HG02588 (cell line): ENCODE data around the gene MGAT5B.
"Not testable (repeated sequence)": the region's sequence is repeated elsewhere in the genome, so short reads cannot be mapped to it uniquely, and the experiment has no call there.

Source experiments
- ATAC-seq: cut with Tn5 transposase; IDR thresholded peaks from one replicate; pipeline ENCODE4 v1.9.1; 2021; ENCODE audit warnings: mild to moderate bottlenecking, moderate library complexity; ENCODE audit not compliant: unreplicated experiment

The MGAT5B gene

DNA sequence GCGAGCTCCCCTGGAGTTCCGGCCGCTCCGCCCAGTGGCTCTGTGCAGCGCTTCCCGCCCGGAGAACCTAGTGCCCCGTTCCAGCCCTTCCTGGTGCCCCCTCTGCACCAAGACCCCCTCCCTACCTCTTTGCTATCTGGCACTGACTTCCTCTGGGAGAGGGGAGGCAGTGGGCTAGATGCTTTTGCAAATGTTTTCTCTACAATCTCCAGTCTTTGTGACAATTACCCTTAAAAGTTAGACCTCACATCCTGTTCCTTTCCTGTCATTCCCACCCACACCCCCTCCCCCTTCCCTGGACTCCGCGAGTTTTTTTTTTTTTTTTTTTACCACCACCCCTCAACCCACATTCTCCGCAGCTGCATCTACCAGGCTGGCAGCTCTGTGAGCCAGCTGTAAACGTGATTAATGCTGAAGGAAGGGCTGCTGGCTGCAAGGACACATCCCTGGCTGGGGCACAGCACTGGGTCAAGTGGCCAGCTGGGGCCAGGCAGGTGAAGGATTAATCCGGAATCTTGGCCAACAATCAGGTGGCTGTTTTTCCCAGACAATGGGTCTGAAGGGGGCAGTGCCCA is 101.5 kb downstream of the MGAT5B start:
- no peak for ATAC-seq

DNA sequence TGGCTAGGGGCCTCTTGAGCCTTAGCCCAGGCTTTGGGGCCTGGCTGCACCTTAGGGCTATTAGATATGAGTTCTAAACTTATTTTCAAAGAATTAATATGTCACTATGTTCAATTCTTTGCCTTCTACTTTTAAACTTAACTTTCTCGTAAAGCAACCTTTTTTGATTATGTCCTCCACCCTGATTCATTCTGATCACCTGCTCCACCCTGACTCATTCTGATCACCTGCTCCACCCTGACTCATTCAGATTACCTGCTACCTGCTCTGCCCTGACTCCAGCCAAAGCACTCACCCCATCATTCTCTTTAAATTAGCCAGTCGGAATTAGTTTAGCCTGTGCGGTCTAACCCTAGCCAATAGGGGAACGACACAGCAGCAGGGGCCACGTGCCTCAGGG is 102.0 kb downstream of the MGAT5B start:
- ATAC-seq: not testable (repeated sequence)

DNA sequence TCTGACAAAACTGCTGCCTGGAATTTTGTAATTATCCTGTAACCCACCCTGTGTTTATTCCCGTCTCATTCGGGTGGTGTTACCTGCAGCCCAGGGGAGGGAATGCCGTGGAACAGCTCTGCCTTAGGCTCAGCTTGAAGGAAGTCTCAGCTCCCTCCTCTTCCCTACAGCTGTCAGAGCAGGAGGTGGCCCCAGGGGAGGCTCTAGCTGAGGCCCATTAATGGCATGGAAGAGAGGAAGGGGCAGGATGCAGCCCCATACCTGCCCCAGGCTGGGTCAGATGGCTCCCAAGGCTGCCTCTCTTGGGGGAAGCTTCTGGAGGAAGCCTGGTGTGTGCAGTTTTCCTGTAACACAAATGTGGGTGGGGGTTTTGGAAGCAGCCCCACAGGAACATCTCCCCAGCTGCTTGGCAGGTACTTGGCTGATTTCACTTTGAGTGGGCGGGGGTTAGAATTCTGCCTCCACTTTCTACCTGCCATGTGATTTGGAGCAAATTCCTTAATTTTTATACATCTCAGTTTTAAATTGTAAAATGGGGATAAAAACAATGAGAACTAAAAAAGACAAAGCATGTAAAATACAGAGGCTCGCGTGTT is 103.9 kb downstream of the MGAT5B start:
- ATAC-seq: no peak

DNA sequence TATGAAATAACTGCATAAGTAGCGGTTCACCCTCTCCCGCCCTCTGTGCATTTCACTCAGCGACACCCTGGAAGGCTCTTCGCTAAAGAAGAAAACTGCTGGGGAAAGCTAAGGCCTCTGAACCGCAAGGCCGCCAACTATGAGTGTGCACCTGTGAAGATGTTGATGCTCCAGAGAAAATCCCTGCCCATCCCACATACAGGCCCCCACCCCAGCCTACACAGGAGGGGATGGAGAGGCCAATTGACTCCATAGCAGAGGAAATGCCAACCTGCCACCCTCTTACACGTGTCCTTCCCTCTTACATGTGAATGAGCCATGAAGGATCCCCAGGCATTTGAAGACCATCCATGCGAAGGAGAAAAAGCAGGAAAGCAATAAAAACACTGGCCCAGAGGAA is 104.8 kb downstream of the MGAT5B start:
- ATAC-seq: no peak

DNA sequence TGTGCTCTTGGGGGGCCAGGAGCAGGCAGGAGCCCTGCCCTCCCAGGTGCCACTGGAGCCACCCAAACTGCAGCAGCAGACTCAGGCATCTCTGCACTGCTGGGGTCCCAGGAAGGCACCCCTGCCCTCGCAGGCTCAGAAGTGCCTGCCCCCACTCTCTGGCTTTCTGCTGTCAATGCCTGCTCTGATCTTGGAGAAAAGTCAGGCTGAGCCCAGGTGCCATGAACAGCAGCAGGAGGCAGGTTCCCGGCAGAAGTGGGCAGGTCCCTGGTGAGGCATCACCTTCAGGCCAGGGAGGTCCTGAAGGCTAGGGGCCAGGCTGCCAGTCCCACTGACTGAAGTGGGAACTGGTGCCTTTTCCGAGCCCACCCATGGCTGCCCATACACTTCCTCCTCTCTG is 106.5 kb downstream of the MGAT5B start:
- ATAC-seq: no peak

DNA sequence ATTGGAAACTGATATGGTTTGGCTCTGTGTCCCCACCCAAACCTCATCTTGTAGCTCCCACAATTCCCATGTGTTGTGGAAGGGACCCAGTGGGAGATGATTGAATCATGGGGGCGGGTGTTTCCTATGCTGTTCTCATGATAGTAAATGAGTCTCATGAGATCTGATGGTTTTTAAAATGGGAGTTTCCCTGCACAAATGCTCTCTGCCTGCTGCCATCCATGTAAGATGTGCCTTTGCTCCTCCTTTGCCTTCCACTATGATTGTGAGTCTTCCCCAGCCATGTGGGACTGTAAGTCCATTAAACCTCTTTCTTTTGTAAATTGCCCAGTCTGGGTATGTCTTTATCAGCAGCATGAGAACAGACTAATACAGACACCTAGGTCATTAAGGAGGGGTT is 109.8 kb downstream of the MGAT5B start:
- ATAC-seq: not testable (repeated sequence)

DNA sequence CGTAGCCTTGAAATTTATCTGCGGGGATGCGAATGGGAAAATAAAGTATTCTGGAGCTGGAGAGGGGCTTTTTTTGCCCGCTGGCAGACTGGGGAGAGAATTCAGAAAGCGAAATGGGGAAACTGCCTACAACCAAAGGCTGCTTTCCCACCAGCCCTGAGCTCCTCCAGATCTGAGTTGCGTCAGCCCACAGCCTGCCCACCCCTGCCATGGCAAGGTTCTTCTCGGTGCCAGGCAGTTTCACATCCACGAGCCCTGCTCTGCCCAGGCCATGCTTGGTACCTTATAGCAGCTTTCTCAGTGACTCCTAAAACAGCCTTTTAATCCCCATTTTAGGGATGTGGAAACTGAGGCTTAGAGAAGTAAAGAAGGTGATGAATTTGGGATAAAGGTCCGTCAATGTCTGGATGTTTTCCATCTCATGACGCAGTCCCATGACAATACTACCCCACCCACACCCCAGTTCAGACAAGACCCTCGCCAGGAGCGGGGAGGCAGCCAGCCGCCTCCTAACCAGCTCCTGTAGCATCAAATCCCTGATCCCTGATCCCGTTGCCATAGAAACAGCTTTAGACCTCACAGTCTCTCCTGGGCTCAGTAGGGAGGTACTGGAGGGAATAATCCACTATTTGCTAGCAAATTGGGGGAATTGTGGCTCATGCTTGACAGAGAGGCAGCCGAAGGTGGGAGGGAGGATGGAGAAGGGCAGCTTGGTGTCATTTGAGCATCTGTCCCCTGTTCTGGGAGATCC is 113.5 kb downstream of the MGAT5B start:
- ATAC-seq: no peak

DNA sequence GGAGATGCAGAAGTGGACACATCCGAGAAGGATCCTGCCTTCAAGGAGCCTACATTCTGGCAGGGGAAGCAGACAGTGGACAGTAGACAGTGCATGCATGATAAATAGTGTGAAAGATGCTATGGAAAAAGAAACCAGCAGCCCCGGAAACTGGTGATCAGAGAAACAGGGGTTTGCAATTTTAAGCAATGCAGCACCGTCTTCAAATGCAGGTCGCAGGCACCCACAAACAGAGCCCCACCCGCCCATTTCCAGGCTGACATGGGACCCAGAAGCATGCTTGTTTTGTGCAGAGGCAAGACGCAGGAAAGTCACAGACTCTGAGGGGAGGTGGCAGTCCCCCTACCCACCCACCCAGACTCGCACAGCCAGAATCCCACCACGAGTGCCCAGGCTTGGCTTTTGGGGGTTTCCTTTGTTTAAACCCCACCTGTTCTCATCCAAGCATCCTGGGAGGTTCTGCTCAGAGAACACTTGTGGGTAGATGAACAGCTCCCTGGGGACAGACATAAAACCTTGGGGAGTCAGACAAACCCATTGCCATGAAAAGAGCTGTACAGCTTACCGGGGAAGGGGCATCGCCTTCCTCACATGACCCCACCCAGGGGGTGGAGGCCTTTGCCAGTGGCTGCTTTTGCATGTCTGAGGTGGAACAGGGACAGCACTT is 114.3 kb downstream of the MGAT5B start:
- no peak for ATAC-seq

DNA sequence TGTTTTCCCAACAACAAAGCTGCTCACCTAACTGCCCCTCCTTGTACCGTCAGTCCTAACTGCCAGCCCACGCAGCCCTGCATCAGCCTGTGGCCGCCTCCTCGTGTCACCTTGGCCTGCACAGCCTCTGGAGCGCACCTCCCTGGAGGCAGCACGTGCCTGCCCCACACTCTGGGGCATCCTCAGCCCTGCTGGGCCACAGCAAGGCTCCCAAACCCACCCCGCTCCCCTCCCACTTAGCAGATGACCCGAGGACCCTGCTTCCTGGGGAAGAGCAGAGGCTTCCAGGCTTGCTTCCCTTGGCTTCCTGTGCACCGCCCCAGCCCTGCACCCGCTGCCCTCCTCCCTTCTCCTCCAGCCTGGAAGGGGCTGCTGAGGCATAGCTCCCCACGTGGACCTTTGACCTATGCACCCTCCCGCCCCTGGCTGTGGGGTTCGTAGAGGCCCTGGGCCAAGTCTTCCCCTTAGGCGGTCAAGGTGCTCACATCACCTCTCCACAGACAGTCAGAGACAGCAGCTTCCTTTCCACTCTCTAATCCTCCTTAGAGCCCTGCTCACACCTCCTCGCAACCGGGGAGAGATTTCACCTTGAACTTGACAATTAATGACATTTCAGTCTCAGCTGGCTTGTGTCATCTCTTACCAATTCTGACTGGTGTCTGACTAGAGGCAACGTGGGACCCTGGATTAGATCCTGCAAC is 115.0 kb downstream of the MGAT5B start:
- ATAC-seq: no peak

DNA sequence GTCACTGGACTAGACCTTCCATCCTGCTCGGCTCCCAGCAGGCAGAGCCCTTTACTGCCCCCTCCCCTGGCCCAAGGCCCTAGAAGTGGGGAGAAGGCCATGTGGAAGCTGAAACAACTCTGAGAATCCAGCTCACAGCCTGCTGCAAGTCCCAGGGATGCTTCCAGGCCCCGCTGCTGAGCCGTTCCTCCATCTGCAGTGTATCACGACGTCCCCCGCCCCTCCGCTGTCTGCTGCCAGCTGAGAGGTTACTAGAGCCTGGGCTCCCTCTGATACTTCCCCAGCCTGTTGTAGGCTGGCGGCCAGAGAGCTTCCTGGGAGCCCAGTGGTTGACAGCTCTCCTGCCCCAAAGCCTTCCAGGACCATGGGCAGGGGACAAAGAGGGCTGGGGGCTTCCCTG is 118.2 kb downstream of the MGAT5B start:
- no peak for ATAC-seq

DNA sequence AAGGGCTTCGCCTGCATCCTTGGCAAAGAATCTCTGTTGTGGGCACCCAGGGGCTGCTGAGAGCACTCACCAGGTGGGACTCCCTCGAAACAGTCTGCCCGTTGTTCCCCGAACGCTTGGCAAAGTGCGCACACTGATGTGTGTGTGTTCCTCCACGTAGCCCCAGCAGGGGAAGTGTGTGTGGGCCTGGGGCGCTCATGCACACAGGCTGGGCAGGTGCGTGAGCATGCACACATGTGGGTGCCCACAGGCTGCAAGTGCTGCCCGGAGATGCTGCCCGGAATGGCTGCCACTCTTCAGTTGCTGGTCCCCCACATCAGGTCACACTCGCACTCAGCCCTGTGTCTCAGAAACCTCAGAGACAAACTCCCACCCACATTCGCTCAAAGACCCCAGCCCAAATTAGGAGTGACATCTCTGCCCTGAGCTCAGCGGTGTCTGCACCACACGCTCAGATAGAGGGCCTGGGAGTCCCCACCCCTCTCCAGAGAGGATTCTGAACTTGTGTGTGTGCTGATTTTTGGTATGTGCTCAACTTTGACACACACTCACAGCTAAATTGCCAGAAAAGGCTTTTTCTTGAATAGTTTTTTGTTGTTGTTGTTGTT is 119.4 kb downstream of the MGAT5B start:
- no peak for ATAC-seq

DNA sequence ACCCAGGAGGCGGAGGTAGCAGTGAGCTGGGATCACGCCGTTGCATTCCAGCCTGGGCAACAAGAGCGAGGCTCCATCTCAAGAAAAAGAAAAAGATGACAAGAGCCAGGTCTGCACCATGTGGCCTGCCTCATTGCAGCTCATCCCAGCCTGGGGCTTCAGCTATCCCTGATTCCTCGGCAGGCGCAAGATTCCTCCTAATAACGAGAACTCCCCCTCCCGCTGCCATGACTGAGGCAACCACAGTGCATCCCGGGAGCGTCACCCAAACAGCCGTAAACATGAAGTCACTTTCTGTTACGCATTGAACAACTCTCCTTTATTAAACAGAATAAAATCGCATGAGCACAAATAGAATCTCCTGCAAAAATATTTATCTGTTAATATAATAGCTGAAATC is 120.6 kb downstream of the MGAT5B start:
- ATAC-seq: no peak

DNA sequence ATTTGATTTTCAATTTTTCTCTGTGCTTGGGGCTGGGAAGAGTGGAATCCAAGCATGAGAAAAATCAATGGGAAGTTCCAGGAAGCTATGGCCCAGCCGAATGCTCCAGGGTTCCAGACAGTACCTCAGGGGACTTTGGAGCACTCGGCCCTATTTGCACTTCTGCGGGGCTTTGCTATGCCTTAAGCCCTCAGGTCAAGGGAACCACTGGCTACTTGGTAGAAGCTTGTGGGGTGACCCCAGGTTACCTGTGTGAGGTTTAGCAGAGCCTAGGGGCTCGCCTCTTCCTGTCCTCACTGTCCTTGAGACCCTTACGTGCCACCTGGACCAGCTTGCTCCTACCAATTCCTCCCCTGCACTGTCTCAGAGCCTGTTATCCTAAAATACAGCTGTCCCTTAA is 121.3 kb downstream of the MGAT5B start:
- ATAC-seq: no peak

DNA sequence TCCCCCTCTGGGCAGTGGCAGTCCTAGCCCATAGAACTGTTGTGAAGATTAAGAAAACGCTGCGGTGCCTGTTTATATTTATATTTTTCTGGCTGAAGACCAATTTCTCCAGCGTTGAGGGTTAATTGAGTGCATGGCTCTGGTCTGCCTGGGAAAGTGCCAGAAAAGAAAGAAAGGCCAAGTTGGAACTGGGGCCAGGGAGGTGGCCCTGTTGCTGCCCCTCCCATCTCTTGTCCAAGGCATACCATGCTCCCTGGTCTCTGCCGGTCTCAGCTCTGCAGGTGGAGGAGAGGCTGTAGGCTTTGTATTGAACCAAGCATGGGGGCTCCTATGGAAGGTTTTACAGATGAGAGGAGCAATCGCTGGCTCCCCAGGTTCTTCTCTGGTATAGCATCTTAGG is 124.7 kb downstream of the MGAT5B start:
- no peak for ATAC-seq

DNA sequence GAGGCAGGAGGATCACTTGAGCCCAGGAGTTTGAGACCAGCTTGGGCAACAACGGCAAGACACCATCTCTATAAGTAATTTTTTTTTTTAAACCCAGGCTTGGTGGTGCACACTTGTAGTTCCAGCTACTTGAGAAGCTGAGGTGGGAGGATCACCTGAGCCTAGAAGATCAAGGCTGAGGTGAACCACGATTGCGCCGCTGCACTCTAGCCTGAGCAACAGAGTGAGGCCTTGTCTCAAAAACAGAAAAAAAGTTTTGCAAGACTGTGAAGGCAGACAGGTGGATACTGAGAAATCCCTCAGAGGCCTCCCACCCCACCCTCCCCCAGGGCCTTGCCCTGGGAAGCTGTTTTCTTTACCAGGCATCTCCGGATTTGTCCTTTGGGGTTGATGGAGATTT is 125.4 kb downstream of the MGAT5B start:
- ATAC-seq: no peak

DNA sequence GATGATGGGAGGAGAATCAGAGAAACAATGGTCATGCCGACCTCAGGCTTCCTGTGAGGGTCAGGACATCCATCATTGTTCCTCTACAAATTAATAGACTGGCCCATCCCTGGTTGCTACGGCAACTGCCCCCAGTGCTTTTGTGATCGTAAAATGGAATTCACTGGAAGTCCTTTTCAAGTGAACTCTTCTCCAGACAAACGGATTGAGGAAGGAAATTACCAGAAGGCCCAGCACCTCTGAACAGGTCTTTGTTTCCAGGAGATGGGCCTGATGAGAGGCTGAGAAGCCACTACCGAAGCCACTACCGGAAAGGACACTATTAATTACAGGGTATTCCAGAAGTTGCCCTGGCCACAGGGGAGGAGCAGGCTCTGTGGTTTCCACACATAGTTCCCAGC is 126.0 kb downstream of the MGAT5B start:
- no peak for ATAC-seq

DNA sequence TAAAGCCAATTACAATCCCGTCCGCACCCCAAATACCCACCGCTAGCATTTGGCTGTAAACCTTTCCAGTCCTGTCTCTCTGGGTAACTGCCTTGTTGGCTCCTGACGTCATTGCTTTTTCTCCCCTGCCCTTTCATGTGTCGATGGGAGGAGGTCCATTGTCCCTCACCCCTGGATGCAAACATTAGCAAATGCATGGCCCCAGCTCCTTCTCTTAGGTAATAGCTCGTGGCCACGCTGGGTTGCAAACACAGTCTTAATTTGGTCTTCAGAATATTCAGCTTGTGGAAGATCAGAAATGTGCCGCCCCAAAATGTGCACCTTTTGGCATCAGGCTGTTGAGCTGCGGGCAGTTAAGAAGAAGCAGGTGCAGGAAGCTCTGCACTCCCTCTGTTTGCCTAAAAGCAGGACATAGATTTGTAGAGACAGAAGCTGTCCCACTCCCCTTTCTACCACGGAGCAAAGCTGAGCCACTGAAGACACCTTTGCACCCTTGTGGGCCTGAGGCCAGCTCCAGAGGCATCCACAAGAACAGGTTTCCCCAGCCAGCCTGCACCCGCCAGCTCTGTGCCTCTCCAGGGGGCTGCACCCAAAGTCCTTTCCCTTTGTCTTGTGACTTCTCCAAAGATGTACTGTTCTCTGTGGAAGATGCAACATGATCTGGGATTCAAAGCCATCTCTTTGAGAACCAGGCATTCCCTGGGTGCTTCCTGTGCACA is 127.3 kb downstream of the MGAT5B start:
- no peak for ATAC-seq

DNA sequence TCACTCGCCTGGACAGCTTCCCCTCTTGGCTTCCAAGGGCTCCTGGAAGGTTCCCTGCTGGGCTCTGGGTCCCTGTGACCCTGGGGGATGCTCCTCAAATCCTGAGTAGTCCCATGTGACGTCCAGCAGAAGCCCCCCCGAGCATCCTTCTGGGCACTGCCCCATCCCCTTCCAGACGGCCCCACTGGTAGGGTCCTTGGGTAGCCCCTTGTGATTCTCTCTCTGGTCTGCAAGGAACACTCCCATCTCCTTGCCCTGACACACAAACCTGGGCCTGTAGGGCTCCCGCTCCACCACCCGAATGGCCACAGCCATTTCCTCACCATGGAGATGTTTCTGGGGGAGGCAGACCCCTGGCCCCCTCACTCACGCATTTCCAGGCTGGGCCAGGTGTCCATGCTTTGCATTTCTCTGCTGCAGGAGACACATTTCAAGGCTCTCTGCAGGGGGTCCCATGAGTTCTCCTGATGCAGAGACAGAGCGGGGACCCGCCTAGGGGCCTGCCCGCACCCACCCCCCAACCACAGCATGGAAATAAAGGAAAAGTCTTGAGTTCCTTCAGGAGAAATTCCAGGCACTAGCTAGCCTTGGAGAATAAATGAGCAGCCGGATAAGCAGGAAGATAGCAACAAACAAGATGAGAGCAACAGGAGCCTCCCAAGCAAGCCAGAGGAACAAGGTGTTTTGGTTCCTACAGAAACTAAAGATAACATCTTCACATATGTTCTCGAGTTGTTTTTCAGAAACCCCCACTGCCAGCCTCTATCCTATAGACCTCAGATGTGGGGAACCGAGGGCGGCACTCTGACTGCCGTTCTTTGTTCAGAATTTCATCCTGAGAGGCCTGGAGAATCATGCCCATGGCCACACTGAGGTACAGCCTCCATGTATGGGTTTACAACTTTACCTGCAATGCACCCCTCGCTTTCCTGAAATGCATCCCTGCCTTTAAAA is 128.8 kb downstream of the MGAT5B start:
- no peak for ATAC-seq

DNA sequence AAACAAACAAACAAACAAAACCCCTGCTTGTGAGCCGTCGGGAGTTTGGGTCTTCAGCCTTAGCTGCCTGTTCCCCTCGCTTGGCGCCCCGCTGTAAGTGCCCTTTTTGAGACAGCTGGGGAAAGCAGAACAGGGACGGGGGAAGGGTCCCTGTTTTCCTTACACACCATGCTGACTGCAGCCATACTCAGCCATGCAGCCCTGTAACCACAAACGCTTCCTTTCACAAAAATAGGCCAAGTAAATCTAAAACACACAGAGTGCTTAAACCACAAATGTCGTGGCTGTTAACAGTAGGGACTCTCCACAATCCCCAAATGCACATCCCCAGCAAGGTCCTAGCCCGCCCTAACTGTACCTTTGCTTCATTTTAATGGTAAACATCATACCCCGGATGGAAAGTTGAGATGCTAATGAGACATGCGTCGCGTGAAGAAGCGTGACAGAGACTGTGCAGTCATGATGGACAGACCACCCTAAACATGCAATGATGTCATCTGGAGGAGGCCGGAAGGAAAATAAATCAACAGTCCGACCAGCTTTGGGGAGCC is 129.9 kb downstream of the MGAT5B start:
- ATAC-seq: peak; percentile 44
